IPS-15b (cell line): ENCODE data around the gene PANX2.
"Not testable (repeated sequence)": the region's sequence is repeated elsewhere in the genome, so short reads cannot be mapped to it uniquely, and the experiment has no call there.

Experiments
- H3K27me3 ChIP-seq: one replicate; pipeline ENCODE4 v1.6.1; 2013; ENCODE audit warnings: low read length; ENCODE audit not compliant: control insufficient read depth, insufficient read depth
- H3K36me3 ChIP-seq: one replicate; pipeline ENCODE4 v1.6.1; 2013; ENCODE audit warnings: low read length; ENCODE audit not compliant: control insufficient read depth, insufficient read depth
- H3K4me1 ChIP-seq: one replicate; pipeline ENCODE4 v1.6.1; 2013; ENCODE audit warnings: mild to moderate bottlenecking, low read length; ENCODE audit not compliant: control insufficient read depth, insufficient read depth
- H3K4me3 ChIP-seq: one replicate; pipeline ENCODE4 v1.5.1; 2013; ENCODE audit warnings: low read depth, low read length
- H3K9ac ChIP-seq: one replicate; pipeline ENCODE4 v1.6.1; 2013; ENCODE audit warnings: low read depth, mild to moderate bottlenecking, low read length
- H3K9me3 ChIP-seq: one replicate; pipeline ENCODE4 v1.6.1; 2013; ENCODE audit warnings: mild to moderate bottlenecking, low read length; ENCODE audit not compliant: control insufficient read depth, insufficient read depth

PANX2 gene

DNA sequence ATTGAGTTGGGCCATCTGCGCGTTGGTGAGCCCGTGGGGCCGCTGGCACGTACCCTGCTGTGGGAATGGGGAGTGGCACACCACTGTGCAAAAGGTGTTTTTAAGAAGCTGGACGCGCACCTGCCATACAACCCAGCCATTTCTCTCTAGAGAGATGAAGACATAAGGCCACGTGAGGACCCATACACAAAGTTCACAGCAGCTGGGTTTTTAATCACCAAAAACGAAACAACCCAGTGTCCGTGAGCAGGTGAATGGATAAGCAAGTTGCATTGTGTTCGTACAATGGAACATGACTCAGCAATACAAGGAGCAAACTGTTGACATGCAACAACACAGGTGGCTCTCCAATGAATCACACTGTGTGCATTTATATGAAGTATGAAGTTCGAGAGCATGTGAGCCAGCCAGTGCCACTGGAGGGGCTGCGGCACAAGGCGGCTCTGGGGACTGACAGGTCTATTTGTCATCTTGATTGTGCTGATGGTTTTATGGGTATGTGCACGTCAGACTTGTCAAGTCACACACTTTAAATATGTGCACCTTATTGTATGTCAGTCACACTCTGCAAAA, 30.6 kb upstream of the PANX2 start:
- Histone ChIP-seq H3K4me3 (no peak overlapping the region), H3K27me3 (no peaks in the 10 kb centered on the region), H3K4me1 (no peaks in the 10 kb centered on the region), H3K9me3 (no peaks in the 10 kb centered on the region), H3K9ac (no peak overlapping the region), H3K36me3 (no peaks in the 10 kb centered on the region)

DNA sequence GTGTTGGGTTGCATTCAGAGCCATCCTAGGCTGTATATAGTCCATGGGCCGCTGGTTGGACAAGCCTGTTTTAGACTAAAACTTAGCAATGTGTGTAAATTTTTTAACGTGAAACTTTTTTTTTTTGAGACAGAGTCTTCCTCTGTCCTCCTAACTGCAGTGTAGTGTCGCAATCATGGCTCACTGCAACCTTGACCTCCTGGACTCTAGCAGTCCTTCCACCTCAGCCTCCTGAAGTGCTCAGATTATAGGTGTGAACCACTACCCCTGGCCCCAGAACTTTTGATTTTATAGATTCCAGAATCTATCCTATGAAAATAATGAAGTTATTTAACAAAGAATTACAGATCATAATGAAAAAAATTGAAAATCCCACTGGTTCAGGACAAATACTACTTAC, 29.9 kb upstream of the PANX2 start:
- Histone ChIP-seq H3K9ac (no peak overlapping the region), H3K4me1 (no peaks in the 10 kb centered on the region), H3K4me3 (no peak overlapping the region), H3K27me3 (no peaks in the 10 kb centered on the region), H3K36me3 (no peaks in the 10 kb centered on the region), H3K9me3 (no peaks in the 10 kb centered on the region)

DNA sequence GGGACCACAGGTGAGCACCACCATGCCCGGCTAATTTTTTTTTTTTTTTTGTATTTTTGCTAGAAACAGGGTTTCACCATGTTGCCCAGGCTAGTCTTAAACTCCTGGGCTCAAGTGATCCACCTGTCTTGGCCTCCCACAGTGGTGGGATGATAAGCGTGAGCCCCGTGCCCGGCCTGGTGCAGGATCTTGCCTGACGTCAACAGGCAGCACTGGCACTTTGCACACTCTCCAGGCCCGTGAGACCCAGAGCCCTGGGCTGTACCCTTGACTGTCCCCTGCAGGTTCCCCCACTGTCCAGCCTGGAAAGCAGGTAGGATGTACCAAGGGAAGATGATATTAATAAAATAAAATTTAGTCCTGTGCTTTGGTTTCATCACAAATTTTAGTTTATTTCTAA, 29.1 kb upstream of the PANX2 start:
- no peaks in the 10 kb centered on the region for H3K4me1 ChIP-seq
- no peak overlapping the region for H3K4me3 ChIP-seq
- no peaks in the 10 kb centered on the region for H3K9me3 ChIP-seq
- no peak overlapping the region for H3K9ac ChIP-seq
- no peaks in the 10 kb centered on the region for H3K36me3 ChIP-seq
- H3K27me3 ChIP-seq: no peaks in the 10 kb centered on the region

DNA sequence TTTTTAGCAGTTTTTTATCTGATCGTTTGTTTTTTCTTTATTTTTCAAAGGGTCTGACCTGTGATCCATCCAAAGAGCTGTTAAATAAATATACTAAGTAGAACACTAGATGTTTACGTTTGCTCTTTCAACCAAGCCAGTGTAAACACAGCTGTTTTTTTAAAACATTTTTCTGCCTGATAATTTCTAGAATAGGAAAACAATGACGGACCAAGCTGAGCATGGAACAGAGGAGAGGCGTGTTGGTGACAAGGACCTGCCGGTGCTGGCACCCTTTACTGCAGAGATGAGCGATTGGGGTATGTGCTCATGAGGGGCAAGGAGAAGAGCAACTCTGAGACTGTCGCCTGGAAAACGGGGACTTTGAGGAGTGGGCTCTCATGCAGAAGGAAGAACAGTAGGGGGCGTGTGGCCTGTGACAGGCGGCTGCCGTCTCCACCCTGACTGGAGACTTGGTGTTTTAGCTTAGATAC, 28.6 kb upstream of the PANX2 start:
- Histone ChIP-seq H3K4me3 (no peak overlapping the region), H3K4me1 (no peaks in the 10 kb centered on the region), H3K36me3 (no peaks in the 10 kb centered on the region), H3K9ac (no peak overlapping the region), H3K27me3 (no peaks in the 10 kb centered on the region), H3K9me3 (no peaks in the 10 kb centered on the region)

- no peaks in the 10 kb centered on the region for H3K36me3 ChIP-seq
- H3K27me3 ChIP-seq: no peaks in the 10 kb centered on the region
- H3K9me3 ChIP-seq: no peaks in the 10 kb centered on the region
- no peak overlapping the region for H3K4me3 ChIP-seq
- no peak overlapping the region for H3K9ac ChIP-seq
- H3K4me1 ChIP-seq: no peaks in the 10 kb centered on the region
Measured at GRCh38 chr22:50143096-50143495, 27.4 kb upstream of the PANX2 start.

- Histone ChIP-seq H3K4me3 (no peak overlapping the region), H3K9ac (no peak overlapping the region), H3K36me3 (no peaks in the 10 kb centered on the region), H3K27me3 (no peaks in the 10 kb centered on the region), H3K9me3 (no peaks in the 10 kb centered on the region), H3K4me1 (no peaks in the 10 kb centered on the region)
Measured at GRCh38 chr22:50144005-50144614, 26.4 kb upstream of the PANX2 start.

DNA sequence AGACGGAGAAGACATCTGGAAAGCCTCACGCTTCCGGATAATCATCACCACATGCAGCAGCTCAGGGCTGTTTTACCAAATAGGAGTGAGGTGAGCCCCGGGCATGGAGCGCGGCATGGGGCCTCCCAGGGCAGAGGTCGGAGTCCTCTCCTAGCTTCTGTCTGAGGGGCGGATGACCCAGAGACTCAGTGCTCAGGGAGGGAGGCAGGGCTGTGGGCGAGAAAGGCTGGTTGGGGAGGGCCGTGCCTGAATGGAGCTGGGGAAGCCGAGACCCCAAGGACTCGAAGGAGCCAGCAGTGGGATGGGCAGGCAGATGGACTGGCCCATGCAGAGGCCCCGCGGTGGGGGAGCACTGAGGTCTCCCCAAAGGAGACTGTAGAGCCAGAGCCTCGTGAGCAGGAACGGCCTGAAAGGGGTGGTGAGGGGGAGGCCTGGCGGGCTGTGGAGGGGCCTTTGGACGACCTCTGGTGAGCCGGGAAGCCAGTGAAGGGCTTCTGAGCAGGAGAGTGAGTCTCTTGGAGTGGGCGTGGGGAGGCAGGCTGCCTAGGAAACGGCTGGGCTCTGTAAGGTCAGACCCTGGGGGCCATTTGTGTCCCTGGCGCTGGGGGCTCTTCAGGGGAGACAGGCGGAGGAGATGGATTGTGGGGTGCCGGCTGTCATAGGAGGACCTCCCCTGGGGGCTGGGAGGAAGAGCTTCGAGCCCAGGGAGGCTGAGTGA, 24.7 kb upstream of the PANX2 start:
- Histone ChIP-seq H3K27me3 (no peaks in the 10 kb centered on the region), H3K4me3 (no peak overlapping the region), H3K9me3 (no peaks in the 10 kb centered on the region), H3K36me3 (no peaks in the 10 kb centered on the region), H3K4me1 (no peaks in the 10 kb centered on the region), H3K9ac (no peak overlapping the region)

GRCh38 chr22:50146439-50147238, 23.9 kb upstream of the PANX2 start:
- Histone ChIP-seq H3K27me3 (no peaks in the 10 kb centered on the region), H3K4me1 (no peaks in the 10 kb centered on the region), H3K9ac (no peak overlapping the region), H3K9me3 (no peaks in the 10 kb centered on the region), H3K4me3 (no peak overlapping the region), H3K36me3 (no peaks in the 10 kb centered on the region)

- not testable (repeated sequence) for H3K4me1 ChIP-seq, H3K36me3 ChIP-seq, H3K9me3 ChIP-seq, H3K9ac ChIP-seq, H3K4me3 ChIP-seq, H3K27me3 ChIP-seq
Measured at GRCh38 chr22:50147258-50148165, 23.0 kb upstream of the PANX2 start.

- Histone ChIP-seq H3K36me3 (no peaks in the 10 kb centered on the region), H3K9ac (no peak overlapping the region), H3K4me1 (no peaks in the 10 kb centered on the region), H3K27me3 (no peaks in the 10 kb centered on the region), H3K4me3 (no peak overlapping the region), H3K9me3 (no peaks in the 10 kb centered on the region)
Measured at GRCh38 chr22:50148166-50148500, 22.4 kb upstream of the PANX2 start.
